Retinal pigment epithelial cell (primary cell): ENCODE measurements around the gene NCOA1.

Source experiments
- DNase-seq: peaks from one replicate; pipeline ENCODE4 v3.0.0-alpha.2; 2010; ENCODE audit warnings: low read depth
- H3K4me3 ChIP-seq: 2 replicates; pipeline ENCODE4 v1.5.1; 2011; ENCODE audit warnings: mild to moderate bottlenecking, low read length, control low read depth, moderate library complexity
- CTCF ChIP-seq: conservative IDR thresholded peaks from 2 replicates; pipeline ENCODE4 v1.5.1; 2011; ENCODE audit warnings: low read depth, low read length, control low read depth, inconsistent platforms

NCOA1 gene

GRCh38 chr2:24682304-24682703 lies 191.2 kb downstream of the NCOA1 start:
- TF ChIP-seq CTCF: no peak
- DNase-seq: no peak
- no peak overlapping the region for H3K4me3 ChIP-seq

DNA sequence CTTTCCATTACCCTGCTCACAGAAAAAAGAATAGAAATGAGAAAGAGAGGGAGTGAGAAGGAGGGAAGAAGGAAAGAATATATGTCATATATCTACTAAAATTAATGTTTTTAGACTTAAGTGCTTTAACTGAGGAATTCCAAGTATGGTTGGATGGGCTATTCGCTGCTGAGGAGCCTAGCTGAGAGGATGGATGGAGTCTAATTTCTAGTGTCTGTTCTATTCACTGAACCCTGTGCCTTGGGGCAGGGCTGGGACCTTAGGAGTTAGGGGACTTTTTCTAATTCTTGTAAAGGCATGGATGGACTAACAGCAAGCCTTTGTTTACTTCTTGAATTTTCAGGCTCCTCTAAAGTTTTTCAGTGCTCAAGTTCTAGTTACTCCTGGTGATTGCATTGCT lies 192.4 kb downstream of the NCOA1 start:
- no peak overlapping the region for H3K4me3 ChIP-seq
- TF ChIP-seq CTCF: no peak
- no peak for DNase-seq

GRCh38 chr2:24690524-24690923 lies 199.5 kb downstream of the NCOA1 start:
- no peak for TF ChIP-seq CTCF
- DNase-seq: no peak
- no peak overlapping the region for H3K4me3 ChIP-seq

DNA sequence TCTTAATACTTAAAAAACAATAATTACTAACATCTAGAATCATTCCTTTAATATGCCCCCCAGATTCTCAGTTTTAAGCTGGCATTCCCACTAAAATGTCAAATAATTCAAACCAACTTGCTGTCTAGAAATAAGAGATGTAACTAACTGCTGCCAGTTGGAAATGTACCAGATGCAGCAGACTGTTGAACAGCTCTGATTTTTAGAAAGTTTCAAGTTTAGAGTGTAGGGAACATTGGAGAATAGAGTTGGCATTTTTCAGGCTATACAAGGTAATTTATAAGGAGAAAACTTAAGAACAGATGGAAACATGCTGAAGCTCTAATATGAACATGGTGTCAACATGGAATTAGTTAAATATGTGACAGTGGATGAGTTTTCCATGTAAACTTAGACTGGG lies 200.8 kb downstream of the NCOA1 start:
- TF ChIP-seq CTCF: no peak
- no peak for DNase-seq
- H3K4me3 ChIP-seq: no peak overlapping the region

DNA sequence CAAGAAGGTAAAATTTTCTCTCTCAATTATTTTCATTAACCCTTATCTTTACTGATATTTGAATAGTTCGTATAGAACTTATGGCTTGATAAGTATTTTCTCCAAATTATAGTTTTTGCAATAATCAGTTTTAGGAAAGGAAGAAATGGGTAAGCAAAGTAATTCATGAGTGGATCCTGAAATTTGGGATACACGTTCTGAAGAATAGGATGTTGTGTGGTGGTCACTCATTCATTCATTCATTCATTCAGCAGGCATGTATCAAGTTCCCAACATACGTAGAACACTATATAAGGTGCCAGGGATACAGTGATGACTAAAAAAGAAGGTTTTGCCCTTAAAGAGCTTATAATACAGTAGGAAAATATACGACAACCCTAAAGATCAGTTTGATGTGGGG lies 206.7 kb downstream of the NCOA1 start:
- no peak for TF ChIP-seq CTCF
- no peak overlapping the region for H3K4me3 ChIP-seq
- no peak for DNase-seq

DNA sequence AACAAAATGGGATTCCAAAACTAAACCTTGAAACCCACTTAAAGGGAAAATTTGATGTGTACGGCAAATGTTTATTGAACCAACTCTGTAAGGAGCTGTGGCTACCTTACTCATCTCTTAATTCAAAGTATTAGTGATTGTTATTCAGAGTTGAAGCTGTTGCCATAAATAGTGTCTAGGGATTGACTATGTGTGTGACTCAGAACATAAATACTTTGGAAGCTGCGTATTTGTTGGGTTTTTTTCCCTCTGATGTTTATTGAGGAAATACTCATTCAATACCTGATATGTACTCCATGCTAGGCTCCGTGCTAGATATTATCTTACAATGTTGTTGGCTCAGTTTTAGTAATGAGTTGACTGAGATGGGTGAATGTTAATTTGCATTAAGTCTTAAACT lies 211.7 kb downstream of the NCOA1 start:
- peak; percentile 67 for DNase-seq
- H3K4me3 ChIP-seq: no peak overlapping the region
- no peak for TF ChIP-seq CTCF

GRCh38 chr2:24704692-24705091 lies 213.6 kb downstream of the NCOA1 start:
- DNase-seq: no peak
- TF ChIP-seq CTCF: no peak
- H3K4me3 ChIP-seq: no peak overlapping the region
